HG03066 (cell line): ENCODE data around the gene CHIC2.
"Not testable (repeated sequence)": the region's sequence is repeated elsewhere in the genome, so short reads cannot be mapped to it uniquely, and the experiment has no call there.

ENCODE experiments used
- ATAC-seq: cut with Tn5 transposase; IDR thresholded peaks from one replicate; pipeline ENCODE4 v1.9.1; 2021; ENCODE audit warnings: low read depth; ENCODE audit not compliant: unreplicated experiment

The CHIC2 gene

DNA sequence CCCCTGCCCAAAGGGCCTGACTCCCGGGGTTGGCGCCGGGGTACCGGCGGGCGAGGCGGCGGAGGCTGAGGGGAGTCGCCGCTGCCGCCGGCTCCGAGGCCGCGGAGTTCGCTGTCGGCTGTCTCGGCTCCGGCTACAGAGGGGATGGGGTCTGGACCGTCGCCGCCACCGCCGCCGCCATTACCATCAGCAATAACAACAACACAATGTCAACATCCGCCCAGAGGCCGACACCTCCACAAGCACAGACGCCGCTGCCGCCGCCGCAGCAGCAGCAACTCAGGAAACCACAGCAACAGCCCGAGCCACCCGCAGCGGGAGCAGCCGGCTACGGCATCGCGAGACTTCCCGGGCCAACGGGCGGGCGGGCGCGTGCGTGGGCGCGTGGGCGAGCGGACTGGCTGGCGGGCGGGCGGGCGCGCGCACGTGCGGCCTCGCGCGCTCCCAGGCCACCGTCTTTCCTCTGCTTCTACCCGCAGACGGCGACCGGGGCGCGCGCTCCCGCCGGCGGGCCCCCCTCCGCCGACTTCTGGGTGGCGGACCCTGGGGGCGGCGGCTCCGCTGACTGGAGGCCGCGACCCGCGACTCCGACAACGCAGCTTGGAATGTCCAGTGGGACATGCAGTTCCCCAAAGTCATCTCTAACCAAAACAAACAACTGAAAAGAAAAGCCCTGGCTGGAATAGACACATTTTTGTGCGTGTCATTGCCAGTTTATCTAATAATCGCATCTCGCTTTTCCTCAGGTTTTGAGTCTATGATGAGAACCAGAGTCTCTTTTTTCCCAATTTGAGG is at the start of gene CHIC2:
Gene CHIC2 (minus strand): TSS at position 289 of the 795 bp plus-strand sequence. CDS start 305 bp downstream, outside the sequence.
- peak; percentile 94 for ATAC-seq

DNA sequence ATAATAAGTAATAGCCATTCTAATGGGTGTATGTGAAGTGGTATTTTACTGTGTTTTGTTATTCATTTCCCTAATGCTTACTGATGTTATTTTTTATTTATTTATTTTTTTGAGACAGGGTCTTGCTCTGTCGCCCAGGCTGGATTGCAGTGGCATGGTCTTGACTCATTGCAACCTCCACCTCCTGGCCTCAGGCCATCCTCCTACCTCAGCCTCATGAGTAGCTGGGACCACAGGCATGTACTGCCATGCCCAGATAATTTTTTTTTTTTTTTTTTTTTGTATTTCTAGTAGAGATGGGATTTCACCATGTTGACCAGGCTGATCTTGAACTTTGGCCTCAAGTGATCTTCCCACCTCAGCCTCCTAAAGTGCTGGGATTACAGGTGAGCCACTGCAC is 48.8 kb upstream of the CHIC2 start:
- not testable (repeated sequence) for ATAC-seq

DNA sequence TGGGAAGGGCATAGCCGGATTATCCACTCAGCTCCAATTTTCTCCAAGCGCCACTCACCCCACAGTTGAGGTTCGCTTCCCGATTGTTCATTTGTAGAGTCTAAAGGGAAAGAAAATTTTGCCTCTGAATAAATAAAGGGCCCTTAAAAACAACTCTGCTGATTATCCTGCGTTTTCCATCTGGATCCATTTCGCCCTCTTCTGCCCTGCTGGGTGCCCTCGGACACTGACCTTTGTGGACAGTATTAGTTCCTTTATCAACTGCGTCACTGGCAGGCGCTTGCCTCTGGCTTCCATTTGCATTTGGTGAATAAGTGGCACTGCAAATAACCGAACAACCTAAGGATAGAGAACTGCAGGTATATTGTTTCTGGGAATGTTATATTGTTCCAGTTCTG is 45.6 kb upstream of the CHIC2 start:
- no peak for ATAC-seq

DNA sequence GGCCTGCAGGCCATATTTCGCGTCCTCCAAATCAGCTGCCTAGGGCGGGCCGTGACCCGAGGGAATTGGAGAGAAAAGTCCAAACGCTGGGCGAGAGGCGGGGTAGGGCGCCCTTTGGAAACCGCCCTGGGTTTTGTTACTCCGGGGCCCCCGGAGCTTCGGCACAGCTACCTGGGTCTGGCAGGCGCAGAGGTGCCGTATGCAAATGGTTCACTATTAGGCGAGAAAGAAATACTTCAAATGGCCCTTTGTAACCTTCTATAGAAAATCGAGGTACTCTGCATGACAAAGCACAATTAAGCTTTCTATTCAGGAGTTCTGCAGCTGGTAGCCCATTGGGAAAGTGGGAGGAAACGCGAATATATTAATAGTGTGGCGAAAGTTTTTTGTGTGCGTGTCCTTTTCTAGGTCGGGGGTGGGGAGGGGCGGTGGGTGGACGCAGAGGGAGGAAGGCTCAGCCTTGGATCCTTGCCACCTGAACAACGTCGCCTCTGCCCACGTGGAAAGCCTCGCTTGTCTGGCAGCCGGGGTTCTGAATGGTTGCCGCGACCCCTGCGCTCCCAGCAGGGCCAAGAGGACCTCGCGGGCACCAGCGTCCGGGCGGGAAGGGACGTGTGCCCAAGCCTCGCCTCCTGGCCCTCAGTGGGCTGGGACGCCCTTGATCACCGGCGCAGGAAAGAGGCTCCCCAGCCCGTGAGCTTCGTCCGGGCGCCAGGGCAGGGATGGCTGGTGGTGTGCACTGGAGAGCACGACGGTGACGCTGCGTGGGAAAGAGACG is 45.0 kb upstream of the CHIC2 start:
- no peak for ATAC-seq

DNA sequence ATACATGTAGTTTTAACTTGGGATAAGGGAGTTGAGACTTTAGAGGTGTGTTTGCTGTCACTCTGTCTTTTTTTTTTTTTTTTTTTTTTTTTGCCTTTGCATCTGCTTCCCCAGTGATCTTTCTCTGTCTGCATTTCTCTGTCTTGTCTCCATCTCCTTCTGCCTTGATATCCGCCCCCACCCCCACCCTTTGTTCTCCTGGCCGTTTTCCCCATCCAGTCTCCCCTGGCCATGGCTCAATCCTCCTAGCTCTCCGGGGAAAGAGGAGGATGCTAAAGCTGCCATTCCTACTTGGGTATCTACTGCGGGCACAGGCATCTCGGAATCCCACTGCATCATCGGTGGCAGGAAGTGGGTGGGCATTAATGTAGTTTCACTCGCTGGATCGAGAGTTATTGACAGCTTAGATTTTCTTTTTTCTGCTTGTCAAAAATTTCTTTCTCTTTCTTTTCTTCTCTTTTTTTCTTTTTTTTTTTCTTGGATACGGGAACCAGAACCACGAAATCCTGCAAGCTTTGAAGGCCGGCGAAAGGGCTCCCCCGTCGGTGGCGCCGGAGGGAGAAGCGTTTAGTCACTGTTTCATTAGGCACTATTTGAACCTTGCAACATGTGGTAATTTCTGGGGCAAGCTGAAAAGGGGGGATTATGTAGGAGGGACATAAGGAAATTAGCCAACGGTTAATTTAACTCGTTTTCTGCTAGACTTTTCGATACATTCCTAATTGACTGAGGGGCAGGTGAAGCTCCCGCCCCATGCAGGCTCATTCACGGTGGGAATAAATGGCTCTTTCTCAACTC is 43.7 kb upstream of the CHIC2 start:
- no peak for ATAC-seq

DNA sequence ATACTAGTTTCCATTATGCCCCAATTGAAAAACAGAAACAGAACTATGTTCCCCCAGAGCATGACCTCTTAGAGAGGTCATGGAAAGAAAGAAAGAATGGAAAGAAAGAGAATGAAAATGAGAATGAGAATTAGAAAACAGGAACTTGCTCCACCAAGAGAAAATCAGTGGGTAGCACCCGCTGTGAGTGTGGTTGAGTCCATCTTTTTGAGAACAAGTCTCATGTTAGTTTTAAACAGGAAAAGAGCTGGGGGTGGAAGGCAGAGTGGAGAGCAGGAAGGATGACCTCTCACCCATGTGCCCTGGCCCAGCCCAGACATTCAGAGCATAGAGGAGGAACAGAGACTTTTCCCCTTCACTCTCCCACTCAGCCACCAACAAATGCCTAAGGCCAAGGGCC is 40.5 kb upstream of the CHIC2 start:
- no peak for ATAC-seq

DNA sequence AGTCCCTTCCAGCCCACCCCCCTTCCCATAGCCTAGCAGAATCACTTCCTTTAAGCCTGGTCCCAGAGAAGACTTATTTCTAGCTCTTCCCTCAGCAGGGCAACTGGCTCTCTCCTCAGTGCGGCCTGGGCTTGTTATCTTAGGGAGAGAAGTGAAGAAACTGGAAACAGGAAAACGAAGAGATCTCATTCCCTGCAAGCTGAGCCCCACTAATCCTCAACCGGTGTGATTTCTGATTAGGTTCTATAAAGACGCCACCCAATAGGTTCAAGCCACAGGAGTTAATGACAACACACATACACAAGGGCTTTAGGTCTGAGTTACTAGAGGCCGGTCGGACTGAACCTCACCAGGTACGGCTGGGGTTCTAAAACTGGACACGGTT is 38.8 kb upstream of the CHIC2 start:
- no peak for ATAC-seq

DNA sequence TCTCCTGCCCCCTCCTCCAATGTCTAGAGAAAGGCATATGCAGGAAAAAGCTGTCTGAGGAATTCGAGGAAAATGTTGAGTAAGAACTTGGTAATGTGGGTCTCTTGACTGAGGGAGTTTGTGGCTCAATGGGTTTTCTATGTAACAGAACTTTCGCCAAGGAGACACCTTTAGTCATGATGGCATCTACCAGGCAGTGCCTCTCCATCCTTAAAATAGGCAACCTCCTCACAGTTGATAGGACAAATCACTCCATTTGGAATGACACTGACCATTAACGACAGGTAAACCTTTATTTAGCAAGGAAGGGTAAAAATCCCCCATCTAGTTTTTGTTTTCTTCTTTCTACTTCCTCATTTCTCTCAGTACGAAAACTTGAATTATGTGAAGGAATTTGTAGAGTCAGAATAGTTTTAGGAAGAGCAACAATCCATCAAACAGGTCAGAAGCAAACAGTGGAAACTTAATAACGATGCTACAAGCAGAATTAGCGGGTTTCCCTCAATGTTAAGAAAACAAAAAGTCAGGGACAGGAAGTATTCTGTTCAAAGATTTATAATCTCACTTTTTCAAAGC is 38.2 kb upstream of the CHIC2 start:
- ATAC-seq, result no peak

DNA sequence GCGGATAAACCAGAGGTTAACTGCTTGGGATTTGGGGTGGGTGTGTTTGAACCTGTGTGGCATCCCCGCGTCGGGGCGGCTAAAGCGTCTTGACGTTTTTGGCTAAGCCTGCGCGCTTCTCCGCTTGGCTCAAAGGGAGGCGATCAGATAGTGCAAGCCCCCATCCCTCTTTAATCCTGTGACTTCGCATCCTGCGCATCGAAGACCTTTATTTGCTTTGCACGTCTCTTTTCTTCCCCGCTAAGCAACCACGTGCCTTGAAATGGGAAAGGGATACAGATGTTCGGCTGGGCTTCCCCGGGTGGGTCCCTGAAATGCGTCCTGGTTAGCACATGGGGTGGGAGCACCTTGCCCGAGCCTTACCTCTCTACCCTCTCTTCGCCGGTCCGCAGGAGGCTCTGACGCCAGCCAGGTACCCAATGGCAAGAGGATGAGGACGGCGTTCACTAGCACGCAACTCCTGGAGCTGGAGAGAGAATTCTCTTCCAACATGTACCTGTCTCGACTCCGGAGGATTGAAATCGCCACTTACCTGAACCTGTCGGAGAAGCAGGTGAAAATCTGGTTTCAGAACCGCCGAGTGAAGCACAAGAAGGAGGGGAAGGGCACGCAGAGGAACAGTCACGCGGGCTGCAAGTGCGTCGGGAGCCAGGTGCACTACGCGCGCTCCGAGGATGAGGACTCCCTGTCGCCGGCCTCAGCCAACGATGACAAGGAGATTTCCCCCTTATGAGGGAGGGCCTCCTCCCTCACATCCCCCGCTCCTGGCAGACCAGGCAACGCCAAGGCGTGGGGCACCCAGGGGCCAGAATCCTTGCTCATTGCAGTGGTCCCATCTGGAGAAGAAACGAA is 37.0 kb upstream of the CHIC2 start:
- no peak for ATAC-seq

DNA sequence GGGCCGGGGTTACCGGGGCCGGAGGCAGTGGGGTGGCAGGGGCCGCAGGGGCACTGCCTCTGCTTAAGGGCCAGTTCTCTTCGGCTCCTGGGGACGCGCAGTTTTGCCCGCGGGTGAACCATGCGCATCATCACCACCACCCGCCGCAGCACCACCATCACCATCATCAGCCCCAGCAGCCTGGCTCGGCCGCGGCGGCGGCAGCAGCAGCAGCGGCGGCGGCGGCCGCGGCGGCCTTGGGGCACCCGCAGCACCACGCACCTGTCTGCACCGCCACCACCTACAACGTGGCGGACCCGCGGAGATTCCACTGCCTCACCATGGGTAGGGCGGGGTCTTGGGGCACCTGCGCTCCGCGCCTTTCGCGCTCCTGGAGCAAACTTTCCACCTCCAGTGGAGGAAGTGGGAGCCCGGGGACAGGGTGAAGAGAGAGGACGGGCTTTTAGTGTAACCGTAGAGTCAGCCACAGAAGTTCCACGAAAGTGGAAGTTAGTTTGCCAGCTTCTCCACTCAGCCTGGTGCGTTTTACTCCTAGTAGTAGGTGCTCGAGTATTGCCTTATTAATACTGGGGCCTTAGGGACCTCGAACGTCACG is 36.3 kb upstream of the CHIC2 start:
- ATAC-seq, result no peak

DNA sequence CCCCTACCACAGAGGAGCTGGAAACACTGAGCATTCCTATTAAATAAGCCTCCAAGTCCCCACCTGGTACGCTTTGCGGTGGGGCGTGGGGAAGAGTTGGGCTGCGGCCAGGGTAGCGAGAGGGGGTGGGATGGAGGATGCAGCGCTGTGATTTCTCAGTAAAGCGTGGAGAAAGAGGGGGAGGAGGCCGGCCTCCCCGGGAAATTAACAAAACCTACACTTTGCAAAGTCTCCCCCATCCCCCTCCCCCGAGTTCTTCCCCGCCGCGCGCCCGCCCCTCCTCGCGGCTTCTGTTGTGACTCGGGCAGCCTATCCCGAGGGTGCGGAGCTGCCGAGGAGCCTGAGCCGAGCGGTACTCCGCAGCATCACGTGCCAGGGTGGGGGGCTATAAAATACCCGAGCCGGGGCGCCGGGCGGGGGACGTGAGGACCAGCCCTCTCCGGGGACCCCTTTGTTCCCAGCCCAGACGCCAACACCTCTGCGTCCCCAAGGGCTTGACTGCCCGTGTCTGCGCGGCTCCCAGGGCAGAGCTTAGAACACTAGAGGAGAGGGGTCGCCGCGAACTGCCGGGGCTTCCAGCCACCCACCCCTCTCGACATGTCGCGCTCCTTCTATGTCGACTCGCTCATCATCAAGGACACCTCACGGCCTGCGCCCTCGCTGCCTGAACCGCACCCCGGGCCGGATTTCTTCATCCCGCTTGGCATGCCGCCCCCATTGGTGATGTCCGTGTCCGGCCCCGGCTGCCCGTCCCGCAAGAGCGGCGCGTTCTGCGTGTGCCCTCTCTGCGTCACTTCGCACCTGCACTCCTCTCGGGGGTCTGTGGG is 35.6 kb upstream of the CHIC2 start, which contains the start of gene GSX2:
Gene GSX2 (plus strand): TSS at position 416 of the 827 bp plus-strand sequence. CDS start 182 bp downstream, at position 598.
- no peak for ATAC-seq

DNA sequence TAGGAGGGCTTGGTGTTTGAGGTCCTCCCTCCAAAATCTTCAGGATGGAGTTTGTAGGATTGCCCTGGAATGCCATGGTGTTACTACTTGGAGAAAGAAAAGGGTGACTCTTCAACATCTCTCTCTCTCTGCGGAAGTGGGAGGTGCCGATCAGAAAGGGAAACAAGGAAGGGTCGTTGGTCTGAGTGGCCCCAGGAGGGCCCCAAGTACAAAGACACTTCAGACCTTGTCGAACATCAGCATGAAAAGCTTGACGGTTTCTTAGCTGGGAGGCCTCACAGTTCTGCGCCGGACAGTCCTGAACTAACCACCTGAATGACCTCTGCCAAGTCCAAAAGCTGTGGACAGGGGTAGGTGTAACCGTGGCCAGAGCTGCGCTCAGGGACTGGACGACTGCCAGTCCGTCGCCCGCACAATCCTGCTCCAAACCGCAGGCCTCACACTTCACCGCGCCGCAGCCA is 34.9 kb upstream of the CHIC2 start:
- ATAC-seq, result no peak

DNA sequence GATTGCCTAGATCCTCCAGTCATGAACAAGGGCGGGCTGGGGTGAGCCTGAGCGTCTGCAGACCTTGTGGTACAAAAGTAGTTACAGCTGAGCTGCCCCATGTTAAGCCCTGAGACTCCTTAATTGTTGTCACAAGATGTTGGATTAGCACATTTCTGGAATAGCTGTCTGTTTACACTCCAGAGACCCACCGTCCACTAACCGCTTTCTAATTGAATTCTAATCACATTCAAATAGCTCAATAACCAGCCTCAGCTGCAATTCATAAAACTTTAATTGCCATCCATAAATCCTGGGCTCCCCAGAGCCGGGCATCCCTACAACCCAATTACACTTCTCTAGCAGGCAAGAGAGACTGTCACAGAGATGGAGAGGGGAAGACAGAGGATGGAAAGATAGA is 34.0 kb upstream of the CHIC2 start:
- ATAC-seq, result no peak

DNA sequence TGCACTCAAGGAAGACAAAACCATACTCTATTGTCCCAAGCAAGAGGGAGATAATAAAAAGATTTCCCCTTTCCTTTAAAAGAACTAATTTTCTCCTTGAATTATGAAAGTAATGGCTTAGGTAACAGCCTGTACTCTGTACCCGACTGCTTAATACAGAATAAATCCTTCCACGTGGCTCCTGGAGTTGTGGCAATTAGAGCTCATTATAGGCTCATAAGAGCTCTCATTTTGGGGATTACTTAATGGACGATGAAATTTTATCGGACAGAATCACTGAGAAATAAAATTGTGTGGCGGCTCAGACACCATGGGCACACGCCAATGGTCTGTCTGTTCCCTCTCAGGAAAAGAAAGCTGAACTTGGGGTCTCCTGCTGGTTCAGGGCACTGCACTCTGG is 32.7 kb upstream of the CHIC2 start:
- no peak for ATAC-seq

DNA sequence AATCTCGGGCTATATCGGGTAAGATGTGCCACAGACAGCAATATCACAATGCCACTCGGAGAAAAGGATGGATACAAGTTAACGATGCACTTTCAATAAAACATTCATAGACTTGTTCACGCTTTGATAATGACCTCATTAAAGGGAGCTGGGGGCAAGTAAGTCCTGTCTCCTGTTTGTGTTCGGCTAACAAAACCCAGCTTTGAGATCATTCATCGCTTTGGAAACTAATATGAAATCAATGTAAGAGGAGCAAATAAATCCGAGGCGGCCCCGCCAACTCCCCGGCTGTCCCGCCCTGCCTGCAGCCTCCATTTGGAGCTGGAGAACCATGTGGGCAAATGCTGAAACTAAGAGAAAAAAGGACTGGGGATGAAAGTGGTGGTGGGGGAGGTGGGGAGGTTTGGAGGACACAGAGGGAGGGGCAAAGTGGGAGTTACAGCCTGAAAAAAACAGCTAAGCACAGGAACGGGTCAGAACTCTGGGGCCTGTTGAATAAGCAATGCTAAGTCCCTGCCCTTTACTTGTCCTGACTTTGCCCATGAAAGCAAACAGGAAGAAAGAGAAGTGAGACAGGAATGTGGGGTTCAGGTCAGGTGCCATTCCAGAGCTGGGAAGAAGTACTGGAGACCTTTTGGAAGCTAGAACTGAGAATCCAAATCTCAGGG is 32.0 kb upstream of the CHIC2 start:
- no peak for ATAC-seq

DNA sequence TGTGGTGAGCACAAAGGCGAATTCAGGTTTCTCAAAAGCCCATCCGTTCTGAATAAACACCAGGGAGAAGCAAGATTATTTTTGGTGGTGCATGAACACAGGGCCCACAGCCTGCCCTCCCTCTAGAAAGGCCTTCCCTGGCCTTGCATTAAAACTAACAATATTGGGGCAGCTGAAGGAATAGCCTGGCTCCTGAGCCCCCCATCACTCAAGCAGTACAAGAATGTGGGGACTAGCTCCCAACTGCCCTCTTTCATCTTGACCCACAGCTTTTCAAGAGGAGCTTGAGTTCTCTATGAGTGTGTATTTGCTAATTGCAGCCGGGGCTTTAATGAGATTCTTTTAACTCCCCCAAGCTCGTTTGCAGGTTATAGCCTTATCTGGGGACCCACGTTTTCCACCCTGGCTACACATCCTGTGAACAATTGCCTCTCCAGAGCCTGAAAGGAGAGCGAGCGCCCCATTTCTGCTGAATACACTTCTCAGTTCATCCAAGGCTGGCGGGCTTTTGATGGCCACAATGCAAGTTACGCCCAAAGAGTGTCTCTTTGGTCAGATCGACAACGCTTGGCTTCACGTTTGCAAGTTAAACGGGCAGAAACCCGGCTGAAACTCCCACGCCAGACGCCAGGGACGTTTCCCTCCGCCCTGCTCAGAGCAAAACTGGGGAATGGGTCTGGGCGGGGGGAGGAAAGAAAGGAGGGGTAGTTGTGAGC is 30.9 kb upstream of the CHIC2 start:
- no peak for ATAC-seq

DNA sequence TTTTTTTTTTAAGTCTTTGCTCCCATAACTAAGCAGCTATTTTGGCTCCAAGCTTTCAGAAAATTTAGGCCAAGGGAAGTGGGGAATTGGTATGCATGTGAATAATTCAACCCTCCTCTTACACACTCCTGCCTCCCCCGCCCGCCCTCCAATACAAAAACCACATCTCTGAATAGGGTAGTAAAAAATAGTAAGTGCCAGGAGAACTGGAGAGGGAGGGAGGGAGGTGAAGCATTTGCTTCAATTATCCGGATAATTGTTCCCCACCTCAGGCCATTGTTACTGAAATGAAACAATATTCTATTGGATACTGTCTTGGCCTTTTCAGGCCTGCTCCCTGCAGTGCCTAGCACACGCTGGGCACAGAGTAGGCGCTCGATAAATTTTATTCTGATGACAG is 30.0 kb upstream of the CHIC2 start:
- ATAC-seq, result no peak
